Measurements from ENCODE around the gene PPP1R14C.

Gene PPP1R14C

GRCh38 chr6:150220634-150221551, 78.0 kb downstream of the PPP1R14C start:
- no peak overlapping the region for H3K4me3 ChIP-seq (ENCODE audit: low read length in 2 of 2)
- no peak overlapping the region for H3K9ac ChIP-seq (ENCODE audit: low read length in 2 of 2)
- H3K27ac ChIP-seq (ENCODE audit: low read length), result no peak overlapping the region
- no peaks in the 10 kb centered on the region for H3K36me3 ChIP-seq (ENCODE audit: control insufficient read depth in 2 of 2, insufficient read depth in 2 of 2, low read length in 2 of 2)
- no peaks in the 10 kb centered on the region for H3K4me1 ChIP-seq (ENCODE audit: control insufficient read depth, insufficient read depth, low read length)
- peaks cover 0 to 3% of the 10 kb centered on the region in 2 donors for H3K27me3 ChIP-seq (ENCODE audit: control insufficient read depth in 1 of 2, insufficient read depth in 2 of 2, low read length in 2 of 2)
- no peaks in the 10 kb centered on the region for H3K9me3 ChIP-seq (ENCODE audit: control insufficient read depth in 2 of 2, low read length in 2 of 2)

- H3K36me3 ChIP-seq (ENCODE audit: control insufficient read depth in 2 of 2, insufficient read depth in 2 of 2, low read length in 2 of 2), result no peaks in the 10 kb centered on the region
- no peak overlapping the region for H3K27ac ChIP-seq (ENCODE audit: low read length)
- H3K4me3 ChIP-seq (ENCODE audit: low read length in 2 of 2), result no peak overlapping the region
- H3K9ac ChIP-seq (ENCODE audit: low read length in 2 of 2), result no peak overlapping the region
- no peaks in the 10 kb centered on the region for H3K4me1 ChIP-seq (ENCODE audit: control insufficient read depth, insufficient read depth, low read length)
- H3K27me3 ChIP-seq (ENCODE audit: control insufficient read depth in 1 of 2, insufficient read depth in 2 of 2, low read length in 2 of 2), result peaks cover 0 to 3% of the 10 kb centered on the region in 2 donors
- H3K9me3 ChIP-seq (ENCODE audit: control insufficient read depth in 2 of 2, low read length in 2 of 2), result no peaks in the 10 kb centered on the region
Observed at GRCh38 chr6:150224820-150225219, 82.0 kb downstream of the PPP1R14C start.

GRCh38 chr6:150227281-150227680, 84.4 kb downstream of the PPP1R14C start:
- H3K9ac ChIP-seq (ENCODE audit: low read length in 2 of 2), result no peak overlapping the region
- no peak overlapping the region for H3K27ac ChIP-seq (ENCODE audit: low read length)
- H3K27me3 ChIP-seq (ENCODE audit: control insufficient read depth in 1 of 2, insufficient read depth in 2 of 2, low read length in 2 of 2), result peaks cover 0 to 3% of the 10 kb centered on the region in 2 donors
- H3K9me3 ChIP-seq (ENCODE audit: control insufficient read depth in 2 of 2, low read length in 2 of 2), result no peaks in the 10 kb centered on the region
- no peak overlapping the region for H3K4me3 ChIP-seq (ENCODE audit: low read length in 2 of 2)
- no peaks in the 10 kb centered on the region for H3K4me1 ChIP-seq (ENCODE audit: control insufficient read depth, insufficient read depth, low read length)
- H3K36me3 ChIP-seq (ENCODE audit: control insufficient read depth in 2 of 2, insufficient read depth in 2 of 2, low read length in 2 of 2), result no peaks in the 10 kb centered on the region

- Histone ChIP-seq H3K4me1 (ENCODE audit: control insufficient read depth, insufficient read depth, low read length) (no peaks in the 10 kb centered on the region), H3K9ac (ENCODE audit: low read length in 2 of 2) (no peak overlapping the region), H3K9me3 (ENCODE audit: control insufficient read depth in 2 of 2, low read length in 2 of 2) (no peaks in the 10 kb centered on the region), H3K27me3 (ENCODE audit: control insufficient read depth in 1 of 2, insufficient read depth in 2 of 2, low read length in 2 of 2) (peaks cover 0 to 3% of the 10 kb centered on the region in 2 donors), H3K27ac (ENCODE audit: low read length) (no peak overlapping the region), H3K36me3 (ENCODE audit: control insufficient read depth in 2 of 2, insufficient read depth in 2 of 2, low read length in 2 of 2) (no peaks in the 10 kb centered on the region), H3K4me3 (ENCODE audit: low read length in 2 of 2) (no peak overlapping the region)
Observed at GRCh38 chr6:150228072-150228733, 85.4 kb downstream of the PPP1R14C start.

GRCh38 chr6:150229436-150230163, 86.8 kb downstream of the PPP1R14C start:
- H3K27ac ChIP-seq (ENCODE audit: low read length), result no peak overlapping the region
- H3K9ac ChIP-seq (ENCODE audit: low read length in 2 of 2), result no peak overlapping the region
- H3K4me1 ChIP-seq (ENCODE audit: control insufficient read depth, insufficient read depth, low read length), result no peaks in the 10 kb centered on the region
- H3K36me3 ChIP-seq (ENCODE audit: control insufficient read depth in 2 of 2, insufficient read depth in 2 of 2, low read length in 2 of 2), result no peaks in the 10 kb centered on the region
- H3K4me3 ChIP-seq (ENCODE audit: low read length in 2 of 2), result no peak overlapping the region
- peaks cover 0 to 3% of the 10 kb centered on the region in 2 donors for H3K27me3 ChIP-seq (ENCODE audit: control insufficient read depth in 1 of 2, insufficient read depth in 2 of 2, low read length in 2 of 2)
- no peaks in the 10 kb centered on the region for H3K9me3 ChIP-seq (ENCODE audit: control insufficient read depth in 2 of 2, low read length in 2 of 2)

- no peaks in the 10 kb centered on the region for H3K4me1 ChIP-seq (ENCODE audit: control insufficient read depth, insufficient read depth, low read length)
- no peaks in the 10 kb centered on the region for H3K36me3 ChIP-seq (ENCODE audit: control insufficient read depth in 2 of 2, insufficient read depth in 2 of 2, low read length in 2 of 2)
- H3K27me3 ChIP-seq (ENCODE audit: control insufficient read depth in 1 of 2, insufficient read depth in 2 of 2, low read length in 2 of 2), result no peaks in the 10 kb centered on the region
- H3K4me3 ChIP-seq (ENCODE audit: low read length in 2 of 2), result no peak overlapping the region
- H3K27ac ChIP-seq (ENCODE audit: low read length), result no peak overlapping the region
- no peak overlapping the region for H3K9ac ChIP-seq (ENCODE audit: low read length in 2 of 2)
- H3K9me3 ChIP-seq (ENCODE audit: control insufficient read depth in 2 of 2, low read length in 2 of 2), result no peaks in the 10 kb centered on the region
Observed at GRCh38 chr6:150230164-150230561, 87.3 kb downstream of the PPP1R14C start.

GRCh38 chr6:150230832-150231524, 88.1 kb downstream of the PPP1R14C start:
- no peak overlapping the region for H3K27ac ChIP-seq (ENCODE audit: low read length)
- H3K4me1 ChIP-seq (ENCODE audit: control insufficient read depth, insufficient read depth, low read length), result no peaks in the 10 kb centered on the region
- no peaks in the 10 kb centered on the region for H3K36me3 ChIP-seq (ENCODE audit: control insufficient read depth in 2 of 2, insufficient read depth in 2 of 2, low read length in 2 of 2)

GRCh38 chr6:150231525-150231850, 88.6 kb downstream of the PPP1R14C start:
- Histone ChIP-seq H3K36me3 (ENCODE audit: control insufficient read depth in 2 of 2, insufficient read depth in 2 of 2, low read length in 2 of 2) (no peaks in the 10 kb centered on the region), H3K4me1 (ENCODE audit: control insufficient read depth, insufficient read depth, low read length) (no peaks in the 10 kb centered on the region), H3K9ac (ENCODE audit: low read length in 2 of 2) (no peak overlapping the region)

More at GRCh38 chr6:150230832-150231524, 88.1 kb downstream of the PPP1R14C start:
- Histone ChIP-seq H3K9ac (ENCODE audit: low read length in 2 of 2) (no peak overlapping the region), H3K4me3 (ENCODE audit: low read length in 2 of 2) (no peak overlapping the region), H3K27me3 (ENCODE audit: control insufficient read depth in 1 of 2, insufficient read depth in 2 of 2, low read length in 2 of 2) (no peaks in the 10 kb centered on the region), H3K9me3 (ENCODE audit: control insufficient read depth in 2 of 2, low read length in 2 of 2) (no peaks in the 10 kb centered on the region)

GRCh38 chr6:150233843-150234269, 91.0 kb downstream of the PPP1R14C start:
- no peak overlapping the region for H3K9ac ChIP-seq (ENCODE audit: low read length in 2 of 2)
- no peak overlapping the region for H3K4me3 ChIP-seq (ENCODE audit: low read length in 2 of 2)
- no peak overlapping the region for H3K27ac ChIP-seq (ENCODE audit: low read length)
- no peaks in the 10 kb centered on the region for H3K27me3 ChIP-seq (ENCODE audit: control insufficient read depth in 1 of 2, insufficient read depth in 2 of 2, low read length in 2 of 2)
- no peaks in the 10 kb centered on the region for H3K4me1 ChIP-seq (ENCODE audit: control insufficient read depth, insufficient read depth, low read length)
- H3K36me3 ChIP-seq (ENCODE audit: control insufficient read depth in 2 of 2, insufficient read depth in 2 of 2, low read length in 2 of 2), result no peaks in the 10 kb centered on the region
- no peaks in the 10 kb centered on the region for H3K9me3 ChIP-seq (ENCODE audit: control insufficient read depth in 2 of 2, low read length in 2 of 2)

More at GRCh38 chr6:150231525-150231850, 88.6 kb downstream of the PPP1R14C start:
- H3K4me3 ChIP-seq (ENCODE audit: low read length in 2 of 2), result no peak overlapping the region
- H3K27ac ChIP-seq (ENCODE audit: low read length), result no peak overlapping the region
- no peaks in the 10 kb centered on the region for H3K9me3 ChIP-seq (ENCODE audit: control insufficient read depth in 2 of 2, low read length in 2 of 2)
- H3K27me3 ChIP-seq (ENCODE audit: control insufficient read depth in 1 of 2, insufficient read depth in 2 of 2, low read length in 2 of 2), result no peaks in the 10 kb centered on the region

GRCh38 chr6:150235218-150235617, 92.4 kb downstream of the PPP1R14C start:
- H3K36me3 ChIP-seq (ENCODE audit: control insufficient read depth in 2 of 2, insufficient read depth in 2 of 2, low read length in 2 of 2), result no peaks in the 10 kb centered on the region
- H3K27ac ChIP-seq (ENCODE audit: low read length), result no peak overlapping the region
- H3K4me1 ChIP-seq (ENCODE audit: control insufficient read depth, insufficient read depth, low read length), result no peaks in the 10 kb centered on the region

More at GRCh38 chr6:150235218-150235617, 92.4 kb downstream of the PPP1R14C start:
- Histone ChIP-seq H3K9me3 (ENCODE audit: control insufficient read depth in 2 of 2, low read length in 2 of 2) (no peaks in the 10 kb centered on the region), H3K9ac (ENCODE audit: low read length in 2 of 2) (no peak overlapping the region), H3K4me3 (ENCODE audit: low read length in 2 of 2) (no peak overlapping the region), H3K27me3 (ENCODE audit: control insufficient read depth in 1 of 2, insufficient read depth in 2 of 2, low read length in 2 of 2) (no peaks in the 10 kb centered on the region)

Data from stomach smooth muscle (tissue), 2 donors.